OCI-LY1 (cell line): ENCODE results near the gene PCSK5.

ENCODE experiments used
- H2AFZ ChIP-seq: fragments of 200-600 bp; sonication (generic), shearing (Covaris generic); 2 replicates; pipeline ENCODE4 v1.6.0; 2014; ENCODE audit warnings: antibody characterized with exemption, mild to moderate bottlenecking, low read length
- H3F3A ChIP-seq: fragments of 200-600 bp; sonication (generic), shearing (Covaris generic); 2 replicates; pipeline ENCODE4 v1.6.0; 2014; ENCODE audit warnings: mild to moderate bottlenecking, antibody characterized with exemption, low read length, moderate library complexity; ENCODE audit not compliant: insufficient read depth
- H3K27ac ChIP-seq: fragments of 200-600 bp; sonication (generic); 2 replicates; pipeline ENCODE4 v1.5.1; 2014; ENCODE audit warnings: low read length, mixed run types, mild to moderate bottlenecking, low read depth; ENCODE audit not compliant: poor library complexity, severe bottlenecking
- H3K27me3 ChIP-seq: fragments of 200-600 bp; sonication (generic); 2 replicates; pipeline ENCODE4 v1.6.0; 2014; ENCODE audit warnings: antibody characterized with exemption, mild to moderate bottlenecking, low read length, moderate library complexity; ENCODE audit not compliant: insufficient read depth
- H3K36me3 ChIP-seq: fragments of 200-600 bp; sonication (generic); 2 replicates; pipeline ENCODE4 v1.6.1; 2014; ENCODE audit warnings: mild to moderate bottlenecking, antibody characterized with exemption, low read length, moderate library complexity, mixed read lengths; ENCODE audit not compliant: insufficient read depth
- H3K4me1 ChIP-seq: fragments of 200-600 bp; sonication (generic); 2 replicates; pipeline ENCODE4 v1.5.1; 2014; ENCODE audit warnings: mild to moderate bottlenecking, low read length, moderate library complexity; ENCODE audit not compliant: insufficient read depth, severe bottlenecking
- H3K4me2 ChIP-seq: fragments of 200-600 bp; sonication (generic), shearing (Covaris generic); 2 replicates; pipeline ENCODE4 v1.6.1; 2014; ENCODE audit warnings: low read length
- H3K4me3 ChIP-seq: fragments of 200-600 bp; sonication (generic); 2 replicates; pipeline ENCODE4 v1.5.1; 2014; ENCODE audit warnings: low read length, low read depth, mild to moderate bottlenecking, mixed read lengths; ENCODE audit not compliant: poor library complexity, severe bottlenecking
- H3K79me2 ChIP-seq: fragments of 200-600 bp; shearing (Covaris generic); 2 replicates; pipeline ENCODE4 v1.6.1; 2016; ENCODE audit warnings: mixed run types, low read length, mixed read lengths; ENCODE audit not compliant: insufficient read depth
- H3K9ac ChIP-seq: fragments of 200-600 bp; sonication (generic), shearing (Covaris generic); 2 replicates; pipeline ENCODE4 v1.6.1; 2014; ENCODE audit warnings: mild to moderate bottlenecking, low read length, mixed read lengths
- H3K9me2 ChIP-seq: fragments of 200-600 bp; sonication (generic), shearing (Covaris generic); 2 replicates; pipeline ENCODE4 v1.6.1; 2014; ENCODE audit warnings: low read depth, mild to moderate bottlenecking, low read length, mixed read lengths
- H3K9me3 ChIP-seq: fragments of 200-600 bp; shearing (Covaris generic); 2 replicates; pipeline ENCODE4 v1.6.1; 2014; ENCODE audit warnings: low read length, mixed read lengths
- H4K20me1 ChIP-seq: fragments of 200-600 bp; sonication (generic), shearing (Covaris generic); 2 replicates; pipeline ENCODE4 v1.6.0; 2016; ENCODE audit warnings: mild to moderate bottlenecking, low read length; ENCODE audit not compliant: insufficient read depth
- EZH2 ChIP-seq: fragments of 200-600 bp; sonication (generic), shearing (Covaris generic); IDR thresholded peaks from 2 replicates; pipeline ENCODE4 v1.8.0; 2017; ENCODE audit warnings: borderline replicate concordance, mixed run types, mild to moderate bottlenecking, antibody characterized with exemption, low read length, moderate library complexity, mixed read lengths
- TF ChIP-seq, protein P1 (sequence below): fragments of 200-600 bp; sonication (generic), shearing (Covaris generic); IDR thresholded peaks from 2 replicates; pipeline ENCODE4 v1.5.1; 2017; ENCODE audit warnings: mild to moderate bottlenecking, antibody characterized with exemption, low read length, moderate library complexity, mixed read lengths

The PCSK5 gene

GRCh38 chr9:76247426-76247825, 357.0 kb downstream of the PCSK5 start:
- H3K9ac ChIP-seq = no peak overlapping the region
- H3K27me3 ChIP-seq = no peaks in the 10 kb centered on the region; the same call in 1 of the 2 replicates
- H2AFZ ChIP-seq = no peak overlapping the region
- H3K79me2 ChIP-seq = no peaks in the 10 kb centered on the region
- no peaks in the 10 kb centered on the region for H3K4me1 ChIP-seq
- no peaks in the 10 kb centered on the region for H3F3A ChIP-seq
- H3K4me3 ChIP-seq = no peak overlapping the region
- TF ChIP-seq EZH2 = no peak
- TF ChIP-seq, protein P1, sequence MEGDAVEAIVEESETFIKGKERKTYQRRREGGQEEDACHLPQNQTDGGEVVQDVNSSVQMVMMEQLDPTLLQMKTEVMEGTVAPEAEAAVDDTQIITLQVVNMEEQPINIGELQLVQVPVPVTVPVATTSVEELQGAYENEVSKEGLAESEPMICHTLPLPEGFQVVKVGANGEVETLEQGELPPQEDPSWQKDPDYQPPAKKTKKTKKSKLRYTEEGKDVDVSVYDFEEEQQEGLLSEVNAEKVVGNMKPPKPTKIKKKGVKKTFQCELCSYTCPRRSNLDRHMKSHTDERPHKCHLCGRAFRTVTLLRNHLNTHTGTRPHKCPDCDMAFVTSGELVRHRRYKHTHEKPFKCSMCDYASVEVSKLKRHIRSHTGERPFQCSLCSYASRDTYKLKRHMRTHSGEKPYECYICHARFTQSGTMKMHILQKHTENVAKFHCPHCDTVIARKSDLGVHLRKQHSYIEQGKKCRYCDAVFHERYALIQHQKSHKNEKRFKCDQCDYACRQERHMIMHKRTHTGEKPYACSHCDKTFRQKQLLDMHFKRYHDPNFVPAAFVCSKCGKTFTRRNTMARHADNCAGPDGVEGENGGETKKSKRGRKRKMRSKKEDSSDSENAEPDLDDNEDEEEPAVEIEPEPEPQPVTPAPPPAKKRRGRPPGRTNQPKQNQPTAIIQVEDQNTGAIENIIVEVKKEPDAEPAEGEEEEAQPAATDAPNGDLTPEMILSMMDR = no peak
- no peaks in the 10 kb centered on the region for H4K20me1 ChIP-seq
- H3K27ac ChIP-seq = no peak overlapping the region
- H3K9me2 ChIP-seq = no peaks in the 10 kb centered on the region
- H3K36me3 ChIP-seq = no peaks in the 10 kb centered on the region
- no peaks in the 10 kb centered on the region for H3K9me3 ChIP-seq
- H3K4me2 ChIP-seq = no peak overlapping the region

DNA sequence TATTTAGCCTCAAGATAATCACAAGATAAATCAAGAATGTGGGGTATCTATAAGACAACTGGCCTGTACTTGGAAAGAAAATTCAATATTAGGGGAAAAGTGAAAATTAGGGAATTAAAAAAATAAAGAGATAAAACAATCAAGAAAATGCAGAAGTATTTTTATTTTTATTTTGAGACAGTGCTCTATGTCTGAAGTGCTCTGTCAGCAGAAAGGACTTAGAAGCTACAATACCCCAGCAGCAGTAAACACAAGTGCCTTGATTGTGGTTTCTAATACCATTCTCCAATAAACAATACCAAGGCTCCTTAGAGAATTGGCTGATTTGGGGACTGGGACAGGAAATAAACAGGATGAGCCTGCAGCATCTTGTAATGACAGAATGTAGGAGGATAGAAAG, 358.8 kb downstream of the PCSK5 start:
- H3K27me3 ChIP-seq = peaks cover 4% of the 10 kb centered on the region; the same call in 1 of the 2 replicates
- H4K20me1 ChIP-seq = no peaks in the 10 kb centered on the region
- H3K4me1 ChIP-seq = no peaks in the 10 kb centered on the region
- no peak overlapping the region for H3K9ac ChIP-seq
- no peak overlapping the region for H3K4me3 ChIP-seq
- no peaks in the 10 kb centered on the region for H3K9me2 ChIP-seq
- TF ChIP-seq, protein P1 = no peak
- TF ChIP-seq EZH2 = no peak
- H3K36me3 ChIP-seq = no peaks in the 10 kb centered on the region
- H3K4me2 ChIP-seq = no peak overlapping the region
- no peaks in the 10 kb centered on the region for H3K9me3 ChIP-seq
- H3K79me2 ChIP-seq = no peaks in the 10 kb centered on the region
- H3F3A ChIP-seq = no peaks in the 10 kb centered on the region
- no peak overlapping the region for H3K27ac ChIP-seq
- H2AFZ ChIP-seq = no peak overlapping the region

GRCh38 chr9:76255781-76256455, 365.4 kb downstream of the PCSK5 start:
- Histone ChIP-seq H3K79me2 (no peaks in the 10 kb centered on the region), H3K36me3 (no peaks in the 10 kb centered on the region), H3K4me1 (no peaks in the 10 kb centered on the region), H3K4me2 (no peak overlapping the region), H3K27me3 (0 out of 2 replicates have a peak, but pooled peaks cover 7% of the 10 kb centered on the region), H3K9ac (no peak overlapping the region), H2AFZ (no peak overlapping the region), H4K20me1 (no peaks in the 10 kb centered on the region), H3K9me3 (no peaks in the 10 kb centered on the region), H3K27ac (no peak overlapping the region), H3K4me3 (no peak overlapping the region), H3F3A (no peaks in the 10 kb centered on the region), H3K9me2 (no peaks in the 10 kb centered on the region)
- TF ChIP-seq EZH2 = no peak
- TF ChIP-seq, protein P1 = no peak
